ENCODE measurements around the gene XRN2.

DNA sequence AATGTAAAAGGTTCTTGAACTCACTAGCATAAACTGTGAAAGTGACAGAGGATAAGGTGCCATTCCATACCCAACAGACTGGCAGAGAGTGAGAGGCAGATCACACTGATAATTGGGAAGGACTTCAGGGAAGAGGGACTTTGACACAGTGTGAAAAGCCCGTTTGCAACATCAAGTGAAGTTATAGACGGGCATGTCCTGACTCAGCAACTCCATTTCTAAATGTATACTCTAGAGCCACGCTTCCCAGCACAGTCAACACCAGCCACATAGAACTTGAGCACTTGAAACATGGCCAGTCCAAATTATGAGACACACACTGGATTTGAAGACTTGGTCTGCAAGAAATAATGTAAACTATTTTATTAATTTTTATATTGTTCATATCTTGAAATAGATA, 45.9 kb upstream of the XRN2 start:
- TF ChIP-seq, protein P1, sequence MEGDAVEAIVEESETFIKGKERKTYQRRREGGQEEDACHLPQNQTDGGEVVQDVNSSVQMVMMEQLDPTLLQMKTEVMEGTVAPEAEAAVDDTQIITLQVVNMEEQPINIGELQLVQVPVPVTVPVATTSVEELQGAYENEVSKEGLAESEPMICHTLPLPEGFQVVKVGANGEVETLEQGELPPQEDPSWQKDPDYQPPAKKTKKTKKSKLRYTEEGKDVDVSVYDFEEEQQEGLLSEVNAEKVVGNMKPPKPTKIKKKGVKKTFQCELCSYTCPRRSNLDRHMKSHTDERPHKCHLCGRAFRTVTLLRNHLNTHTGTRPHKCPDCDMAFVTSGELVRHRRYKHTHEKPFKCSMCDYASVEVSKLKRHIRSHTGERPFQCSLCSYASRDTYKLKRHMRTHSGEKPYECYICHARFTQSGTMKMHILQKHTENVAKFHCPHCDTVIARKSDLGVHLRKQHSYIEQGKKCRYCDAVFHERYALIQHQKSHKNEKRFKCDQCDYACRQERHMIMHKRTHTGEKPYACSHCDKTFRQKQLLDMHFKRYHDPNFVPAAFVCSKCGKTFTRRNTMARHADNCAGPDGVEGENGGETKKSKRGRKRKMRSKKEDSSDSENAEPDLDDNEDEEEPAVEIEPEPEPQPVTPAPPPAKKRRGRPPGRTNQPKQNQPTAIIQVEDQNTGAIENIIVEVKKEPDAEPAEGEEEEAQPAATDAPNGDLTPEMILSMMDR (IDR thresholded peaks at IDR 0.05), result no peak
- TF ChIP-seq EZH2phosphoT487 (IDR thresholded peaks at IDR 0.05), result no peak
